Kidney (tissue), 14 donors: Measurements from ENCODE around the gene ARL13B. TPM values are rescaled to one million over a fixed set of nuclear protein-coding genes. Genes with fewer than 3 reads are reported as not detected.

Experiments
- DNase-seq, 5 donors: peaks; one replicate each; pipeline ENCODE4 v3.0.0-alpha.2; 2013 to 2020
- FAIRE-seq: peaks from 2 replicates; lab custom pipeline; 2012; peaks lifted over from hg19 to GRCh38; lab: Jason Lieb, UNC
- H3K27ac ChIP-seq, 2 donors: one replicate each; pipeline ENCODE4 v1.7.0; 2013; ENCODE audit warnings: low read depth in 2 of 2, low read length in 2 of 2, inconsistent platforms in 1 of 2
- H3K27me3 ChIP-seq: one replicate; pipeline ENCODE4 v1.7.1; 2013; ENCODE audit warnings: low read length, inconsistent platforms; ENCODE audit not compliant: control insufficient read depth, insufficient read depth
- H3K36me3 ChIP-seq, 3 donors: one replicate each; pipeline versions ENCODE4 v1.7.0 to v1.7.1; 2013; ENCODE audit warnings: low read length in 3 of 3, control low read depth in 1 of 3, inconsistent platforms in 1 of 3; ENCODE audit not compliant: insufficient read depth in 3 of 3, control insufficient read depth in 2 of 3
- H3K4me1 ChIP-seq, 3 donors: one replicate each; pipeline versions ENCODE4 v1.7.0 to v1.7.1; 2013; ENCODE audit warnings: low read length in 3 of 3, inconsistent platforms in 1 of 3, low read depth in 1 of 3; ENCODE audit not compliant: control insufficient read depth in 2 of 3, insufficient read depth in 2 of 3
- H3K4me3 ChIP-seq, 3 donors: one replicate each; pipeline versions ENCODE4 v1.7.0 to v1.8.1; 2013; ENCODE audit warnings: low read length in 3 of 3, control low read depth in 1 of 3, inconsistent platforms in 1 of 3
- H3K9ac ChIP-seq, 3 donors: one replicate each; pipeline versions ENCODE4 v1.7.0 to v1.7.1; 2013; ENCODE audit warnings: low read length in 3 of 3, control low read depth in 1 of 3, inconsistent platforms in 1 of 3
- H3K9me3 ChIP-seq, 3 donors: one replicate each; pipeline versions ENCODE4 v1.7.0 to v1.7.1; 2013; ENCODE audit warnings: low read length in 3 of 3, control low read depth in 1 of 3, inconsistent platforms in 1 of 3; ENCODE audit not compliant: control insufficient read depth in 2 of 3, insufficient read depth in 1 of 3
- CTCF ChIP-seq: IDR thresholded peaks from 3 replicates; pipeline ENCODE4 v1.5.1; 2012; ENCODE audit warnings: mild to moderate bottlenecking, moderate library complexity, borderline replicate concordance; ENCODE audit not compliant: insufficient read depth; ENCODE audit errors: extremely low read depth
- intact Hi-C: fragments of 100-400 bp; cut with DNase I; formaldehyde crosslinking; loops from one replicate; pipeline ENCODE4 v1.11.1; 2022
- polyA plus RNA-seq: library from polyadenylated mRNA; stranded (reverse); fragments of 350-450 nt; fragmentation: Illumina TruSeq; extraction: RNeasy Lipid Tissue Mini Kit (QIAGEN cat#74804); gene quantifications from one replicate; pipeline ENCODE4 v1.2.3, GENCODE V29; 2014; ENCODE audit warnings: low read depth, low replicate concordance; ENCODE audit not compliant: insufficient read depth
- total RNA-seq: library from RNA; stranded (reverse); fragmentation: NEBNext Ultra II Directional; extraction: Animal tissue kit (Norgen Biotek cat#: 25700); gene quantifications from one replicate; pipeline ENCODE4 v1.2.1, GENCODE V29; 2021
- donor health status: control.
- donor health status: control.
- donor health status: control.
- donor health status: control.
- donor health status: control.
- donor health status: DM: yes; HTN: yes; CAD: no.
- donor health status: Normal renal cell carcinoma (clear cell type).

Gene ARL13B
- total and polyA plus RNA-seq, 2 donors from 2014 or later, result 4.1 to 12.5 TPM

- no peak for TF ChIP-seq CTCF
- Histone ChIP-seq H3K27ac (no peak overlapping the region), H3K36me3 (no peaks in the 10 kb centered on the region), H3K4me1 (no peaks in the 10 kb centered on the region), H3K4me3 (no peak overlapping the region), H3K27me3 (no peaks in the 10 kb centered on the region), H3K9ac (no peak overlapping the region), H3K9me3 (no peaks in the 10 kb centered on the region)
- DNase-seq (no peak), FAIRE-seq (no peak)
- intact Hi-C loops, result no loop called here
Observed at GRCh38 chr3:93989241-93989640, 9.3 kb downstream of the ARL13B start.

GRCh38 chr3:93991631-93992030 is 11.7 kb downstream of the ARL13B start:
- Histone ChIP-seq H3K36me3 (no peaks in the 10 kb centered on the region), H3K4me3 (no peak overlapping the region), H3K9me3 (no peaks in the 10 kb centered on the region), H3K9ac (no peak overlapping the region), H3K27ac (no peak overlapping the region), H3K4me1 (no peaks in the 10 kb centered on the region), H3K27me3 (no peaks in the 10 kb centered on the region)
- intact Hi-C loops, result no loop called here
- TF ChIP-seq CTCF, result no peak
- DNase-seq (no peak), FAIRE-seq (peak; percentile 25)

GRCh38 chr3:93992207-93992606 is 12.3 kb downstream of the ARL13B start:
- FAIRE-seq, result no peak
- intact Hi-C loops, result no loop called here

More at GRCh38 chr3:93992207-93992606, 12.3 kb downstream of the ARL13B start:
- no peak for TF ChIP-seq CTCF
- Histone ChIP-seq H3K4me1 (no peaks in the 10 kb centered on the region), H3K27me3 (no peaks in the 10 kb centered on the region), H3K9me3 (no peaks in the 10 kb centered on the region), H3K27ac (no peak overlapping the region), H3K36me3 (no peaks in the 10 kb centered on the region), H3K9ac (no peak overlapping the region), H3K4me3 (no peak overlapping the region)
- peak in 2 of 5 donors; percentile 37 to 45 for DNase-seq
